ENCODE data around the gene THRAP3. TPM values are rescaled to one million over a fixed set of nuclear protein-coding genes. Genes with fewer than 3 reads are reported as not detected.

The THRAP3 gene
- total and polyA plus RNA-seq, 9 of the 15 experiments (the other 6 are each of a cell fraction or from before 2014, with no cell fraction given), result 66.2 to 135 (median 113) TPM

DNA sequence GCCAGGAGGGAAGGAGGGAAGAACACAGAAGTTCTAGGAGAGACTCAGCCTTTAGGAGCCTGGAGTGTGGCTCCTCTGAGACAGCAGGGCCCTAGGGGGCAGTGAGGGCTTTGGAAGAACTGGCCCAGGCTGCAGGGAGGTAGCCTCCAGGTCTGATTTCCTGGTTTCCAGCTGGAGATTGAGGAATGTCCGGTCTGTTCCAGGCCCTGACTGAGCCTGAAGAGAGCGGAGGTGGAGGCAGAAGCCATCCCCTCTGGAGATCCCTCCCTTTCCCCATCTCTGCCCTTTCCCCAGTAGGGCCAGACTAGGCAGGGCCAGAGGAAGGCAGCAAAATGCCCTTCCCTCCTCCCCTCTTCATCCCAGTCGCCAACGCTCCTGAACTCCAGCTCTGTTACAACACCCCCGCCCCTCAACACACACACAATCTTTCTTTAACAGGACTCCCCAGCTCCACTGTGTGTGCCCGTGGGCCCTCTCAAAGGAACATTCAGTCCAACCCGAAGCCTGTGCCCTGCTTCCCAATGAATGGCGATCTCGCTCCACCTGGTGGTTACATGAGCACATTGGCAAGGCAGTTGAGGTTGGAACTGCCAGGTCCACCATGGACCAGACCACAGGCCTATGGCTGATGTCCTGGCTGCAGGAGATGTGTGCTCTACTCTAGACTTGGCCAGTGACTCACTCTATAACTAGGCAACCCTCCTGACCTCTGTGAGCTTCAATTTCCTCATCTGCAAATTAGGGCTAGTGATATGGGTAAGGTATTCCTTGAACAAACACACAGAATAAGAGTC, 36.2 kb upstream of the THRAP3 start (continued):
- 0 out of 2 replicates have a peak, but pooled peaks have one; percentile 19 for TF ChIP-seq EGR1 (conservative IDR thresholded peaks at IDR 0.05)
- TF ChIP-seq, protein P1, sequence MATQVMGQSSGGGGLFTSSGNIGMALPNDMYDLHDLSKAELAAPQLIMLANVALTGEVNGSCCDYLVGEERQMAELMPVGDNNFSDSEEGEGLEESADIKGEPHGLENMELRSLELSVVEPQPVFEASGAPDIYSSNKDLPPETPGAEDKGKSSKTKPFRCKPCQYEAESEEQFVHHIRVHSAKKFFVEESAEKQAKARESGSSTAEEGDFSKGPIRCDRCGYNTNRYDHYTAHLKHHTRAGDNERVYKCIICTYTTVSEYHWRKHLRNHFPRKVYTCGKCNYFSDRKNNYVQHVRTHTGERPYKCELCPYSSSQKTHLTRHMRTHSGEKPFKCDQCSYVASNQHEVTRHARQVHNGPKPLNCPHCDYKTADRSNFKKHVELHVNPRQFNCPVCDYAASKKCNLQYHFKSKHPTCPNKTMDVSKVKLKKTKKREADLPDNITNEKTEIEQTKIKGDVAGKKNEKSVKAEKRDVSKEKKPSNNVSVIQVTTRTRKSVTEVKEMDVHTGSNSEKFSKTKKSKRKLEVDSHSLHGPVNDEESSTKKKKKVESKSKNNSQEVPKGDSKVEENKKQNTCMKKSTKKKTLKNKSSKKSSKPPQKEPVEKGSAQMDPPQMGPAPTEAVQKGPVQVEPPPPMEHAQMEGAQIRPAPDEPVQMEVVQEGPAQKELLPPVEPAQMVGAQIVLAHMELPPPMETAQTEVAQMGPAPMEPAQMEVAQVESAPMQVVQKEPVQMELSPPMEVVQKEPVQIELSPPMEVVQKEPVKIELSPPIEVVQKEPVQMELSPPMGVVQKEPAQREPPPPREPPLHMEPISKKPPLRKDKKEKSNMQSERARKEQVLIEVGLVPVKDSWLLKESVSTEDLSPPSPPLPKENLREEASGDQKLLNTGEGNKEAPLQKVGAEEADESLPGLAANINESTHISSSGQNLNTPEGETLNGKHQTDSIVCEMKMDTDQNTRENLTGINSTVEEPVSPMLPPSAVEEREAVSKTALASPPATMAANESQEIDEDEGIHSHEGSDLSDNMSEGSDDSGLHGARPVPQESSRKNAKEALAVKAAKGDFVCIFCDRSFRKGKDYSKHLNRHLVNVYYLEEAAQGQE (IDR thresholded peaks at IDR 0.05; ENCODE audit: borderline replicate concordance), result peak; percentile 95
- TF ChIP-seq, protein P1 (CRISPR knock-in tag; IDR thresholded peaks at IDR 0.05; ENCODE audit: low read depth), result no peak
- TF ChIP-seq HDGF (IDR thresholded peaks at IDR 0.05), result peak; percentile 97
- TF ChIP-seq ZNF12 (CRISPR knock-in tag; IDR thresholded peaks at IDR 0.05), result peak; percentile 14; the same call in 1 of the 2 replicates
- no peak for TF ChIP-seq ZNF311 (CRISPR knock-in tag; IDR thresholded peaks at IDR 0.05)
- TF ChIP-seq, protein P2, sequence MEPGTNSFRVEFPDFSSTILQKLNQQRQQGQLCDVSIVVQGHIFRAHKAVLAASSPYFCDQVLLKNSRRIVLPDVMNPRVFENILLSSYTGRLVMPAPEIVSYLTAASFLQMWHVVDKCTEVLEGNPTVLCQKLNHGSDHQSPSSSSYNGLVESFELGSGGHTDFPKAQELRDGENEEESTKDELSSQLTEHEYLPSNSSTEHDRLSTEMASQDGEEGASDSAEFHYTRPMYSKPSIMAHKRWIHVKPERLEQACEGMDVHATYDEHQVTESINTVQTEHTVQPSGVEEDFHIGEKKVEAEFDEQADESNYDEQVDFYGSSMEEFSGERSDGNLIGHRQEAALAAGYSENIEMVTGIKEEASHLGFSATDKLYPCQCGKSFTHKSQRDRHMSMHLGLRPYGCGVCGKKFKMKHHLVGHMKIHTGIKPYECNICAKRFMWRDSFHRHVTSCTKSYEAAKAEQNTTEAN (CRISPR knock-in tag; IDR thresholded peaks at IDR 0.05), result no peak
- TF ChIP-seq BHLHE40 (IDR thresholded peaks at IDR 0.05; ENCODE audit: low read length), result peak; percentile 40; the same call in 1 of the 2 replicates
- TF ChIP-seq SMC3 (conservative IDR thresholded peaks at IDR 0.05; ENCODE audit: insufficient read depth, low read depth, low read length), result peak; percentile 99
- no peak for TF ChIP-seq SREBF1 (IDR thresholded peaks at IDR 0.05; ENCODE audit: borderline replicate concordance, low read depth, low read length)
- TF ChIP-seq ZNF717 (CRISPR knock-in tag; IDR thresholded peaks at IDR 0.05), result no peak
- peak; percentile 24; the same call in 1 of the 2 replicates for TF ChIP-seq JUN (IDR thresholded peaks at IDR 0.05; ENCODE audit: borderline replicate concordance, low read depth, low read length)
- no peak for TF ChIP-seq JUN (CRISPR knock-in tag; IDR thresholded peaks at IDR 0.05; ENCODE audit: borderline replicate concordance)
- peak; percentile 84 for TF ChIP-seq ZNF316 (IDR thresholded peaks at IDR 0.05)
- 0 out of 2 replicates have a peak, but pooled peaks have one; percentile 27 for TF ChIP-seq PHF8 (IDR thresholded peaks at IDR 0.05; ENCODE audit: borderline replicate concordance, low read length)
- TF ChIP-seq, protein P3, sequence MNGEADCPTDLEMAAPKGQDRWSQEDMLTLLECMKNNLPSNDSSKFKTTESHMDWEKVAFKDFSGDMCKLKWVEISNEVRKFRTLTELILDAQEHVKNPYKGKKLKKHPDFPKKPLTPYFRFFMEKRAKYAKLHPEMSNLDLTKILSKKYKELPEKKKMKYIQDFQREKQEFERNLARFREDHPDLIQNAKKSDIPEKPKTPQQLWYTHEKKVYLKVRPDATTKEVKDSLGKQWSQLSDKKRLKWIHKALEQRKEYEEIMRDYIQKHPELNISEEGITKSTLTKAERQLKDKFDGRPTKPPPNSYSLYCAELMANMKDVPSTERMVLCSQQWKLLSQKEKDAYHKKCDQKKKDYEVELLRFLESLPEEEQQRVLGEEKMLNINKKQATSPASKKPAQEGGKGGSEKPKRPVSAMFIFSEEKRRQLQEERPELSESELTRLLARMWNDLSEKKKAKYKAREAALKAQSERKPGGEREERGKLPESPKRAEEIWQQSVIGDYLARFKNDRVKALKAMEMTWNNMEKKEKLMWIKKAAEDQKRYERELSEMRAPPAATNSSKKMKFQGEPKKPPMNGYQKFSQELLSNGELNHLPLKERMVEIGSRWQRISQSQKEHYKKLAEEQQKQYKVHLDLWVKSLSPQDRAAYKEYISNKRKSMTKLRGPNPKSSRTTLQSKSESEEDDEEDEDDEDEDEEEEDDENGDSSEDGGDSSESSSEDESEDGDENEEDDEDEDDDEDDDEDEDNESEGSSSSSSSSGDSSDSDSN (IDR thresholded peaks at IDR 0.05; ENCODE audit: borderline replicate concordance in 1 of 2, low read depth in 2 of 2, low read length in 2 of 2), result 0 out of 4 replicates have a peak, but pooled peaks of 1 of the 2 experiments have one; percentile 27

Data from K562 (cell line).